HepG2 (cell line): ENCODE data around the gene PCNA. TPM values are rescaled to one million over a fixed set of nuclear protein-coding genes. Genes with fewer than 3 reads are reported as not detected.
A peak's percentile ranks its signal among the peaks of the same experiment; 100 is the strongest.

Experiments
- ATAC-seq: fragments of 200-7000 bp; cut with Tn5 transposase; 3 replicates; pipeline ENCODE4 v1.9.1; 2020; ENCODE audit warnings: mild to moderate bottlenecking, moderate library complexity
- BruUV-seq: library from RNA; stranded (reverse); fragments of 400-500 nt; replicated peaks from 2 replicates; lab custom pipeline; 2021; lab: Mats Ljungman, UMichigan
- CTCF ChIA-PET: fragments of 300-600 bp; formaldehyde crosslinking; extraction: SDS; loops from one replicate; lab custom pipeline; 2021; ENCODE audit warnings: low total read pairs, inconsistent platforms, low intra/inter-chr PET ratio; lab: Yijun Ruan, JAX
- POLR2A ChIA-PET: fragments of 350-600 bp; sonication (Branson Sonifier 250); formaldehyde crosslinking; loops from one replicate; lab custom pipeline; 2020; ENCODE audit warnings: antibody characterized with exemption, inconsistent platforms; lab: Yijun Ruan, JAX
- DNase-seq: peaks from one replicate; pipeline ENCODE4 v3.0.0-alpha.2; 2015; ENCODE audit warnings: low spot score
- FAIRE-seq: peaks from 3 replicates; lab custom pipeline; 2011; peaks lifted over from hg19 to GRCh38; lab: Jason Lieb, UNC
- H2AFZ ChIP-seq: one replicate; pipeline ENCODE4 v1.6.1; 2011; ENCODE audit warnings: low read length, inconsistent platforms
- H3K27ac ChIP-seq: fragments of 300-600 bp; 3 replicates; pipeline ENCODE4 v1.8.0; 2011; ENCODE audit warnings: mixed run types, mild to moderate bottlenecking, mixed read lengths, low read length, inconsistent platforms; ENCODE audit not compliant: insufficient read depth; ENCODE audit errors: extremely low read length
- H3K27me3 ChIP-seq, 2 experiments: fragments of 200-600 bp in 1 of 2; 2 replicates in 1 of 2; 3 replicates in 1 of 2; pipeline versions ENCODE4 v1.6.0 to v1.8.0; 2011; ENCODE audit warnings: low read length in 2 of 2, mild to moderate bottlenecking in 2 of 2, moderate library complexity in 2 of 2, inconsistent platforms in 1 of 2; ENCODE audit not compliant: insufficient read depth in 2 of 2, control insufficient read depth in 1 of 2
- H3K36me3 ChIP-seq, 2 experiments: fragments of 200-600 bp in 1 of 2; replicated peaks in 1 of 2; 2 replicates in 1 of 2; 3 replicates in 1 of 2; pipeline versions ENCODE4 v1.5.1 to v1.8.0; 2011; ENCODE audit warnings: low read length in 2 of 2, inconsistent platforms in 1 of 2; ENCODE audit not compliant: insufficient read depth in 2 of 2, control insufficient read depth in 1 of 2
- H3K4me1 ChIP-seq: 2 replicates; pipeline ENCODE4 v1.5.1; 2012; ENCODE audit warnings: low read length, inconsistent platforms; ENCODE audit not compliant: insufficient read depth
- H3K4me2 ChIP-seq: 2 replicates; pipeline ENCODE4 v1.6.0; 2011; ENCODE audit warnings: low read depth, low read length, inconsistent platforms
- H3K4me3 ChIP-seq, 3 experiments: fragments of 200-600 bp in 1 of 3; sonication (generic), shearing (Covaris generic) in 1 of 3; replicated peaks in 1 of 3; 2 replicates each; pipeline ENCODE4 v1.5.1; 2011 to 2016; ENCODE audit warnings: low read length in 3 of 3, inconsistent platforms in 2 of 3, low read depth in 2 of 3, mild to moderate bottlenecking in 2 of 3, control low read depth in 1 of 3, mixed read lengths in 1 of 3; ENCODE audit not compliant: insufficient read depth in 1 of 3
- H3K79me2 ChIP-seq: one replicate; pipeline ENCODE4 v1.6.1; 2011; ENCODE audit warnings: low read length, inconsistent platforms; ENCODE audit not compliant: insufficient read depth
- H3K9ac ChIP-seq: 2 replicates; pipeline ENCODE4 v1.6.0; 2011; ENCODE audit warnings: mild to moderate bottlenecking, low read depth, low read length, inconsistent platforms; ENCODE audit not compliant: insufficient read depth
- H3K9me3 ChIP-seq: 2 replicates; pipeline ENCODE4 v1.5.1; 2012; ENCODE audit warnings: mild to moderate bottlenecking, low read length
- H4K20me1 ChIP-seq: 2 replicates; pipeline ENCODE4 v1.6.0; 2011; ENCODE audit warnings: inconsistent platforms, mild to moderate bottlenecking, low read length, moderate library complexity; ENCODE audit not compliant: insufficient read depth
- CREM ChIP-seq, 2 experiments: sonication (generic) in 1 of 2; formaldehyde crosslinking in 1 of 2; IDR thresholded peaks; 2 replicates each; pipeline versions ENCODE4 v1.4.0 to v1.6.1; 2016 to 2020; ENCODE audit warnings: antibody characterized with exemption in 1 of 2, mild to moderate bottlenecking in 1 of 2, missing genetic modification reagents in 1 of 2
- GABPA ChIP-seq, 2 experiments: IDR thresholded peaks; 2 replicates each; pipeline ENCODE4 v1.6.1; 2011 to 2016; ENCODE audit warnings: low read depth in 2 of 2, low read length in 1 of 2, missing biosample characterization in 1 of 2, missing genetic modification characterization in 1 of 2
- KAT8 ChIP-seq: IDR thresholded peaks from 2 replicates; pipeline ENCODE4 v1.6.1; 2016; ENCODE audit warnings: missing genetic modification reagents, missing compliant biosample characterization
- KDM4B ChIP-seq: sonication (generic); formaldehyde crosslinking; IDR thresholded peaks from 2 replicates; pipeline ENCODE4 v1.4.0; 2020; ENCODE audit warnings: missing genetic modification reagents
- NR2F2 ChIP-seq: IDR thresholded peaks from 2 replicates; pipeline ENCODE4 v1.6.1; 2012; ENCODE audit warnings: low read depth, inconsistent platforms, borderline replicate concordance
- POLR2A ChIP-seq, 2 experiments: IDR thresholded peaks; 2 replicates each; pipeline ENCODE4 v1.6.1; 2011; ENCODE audit warnings: low read depth in 2 of 2, low read length in 2 of 2, mild to moderate bottlenecking in 1 of 2, moderate library complexity in 1 of 2; ENCODE audit not compliant: insufficient read depth in 1 of 2
- RBM22 ChIP-seq: fragments of 200-400 bp; formaldehyde crosslinking; optimal IDR thresholded peaks from 2 replicates; pipeline ENCODE3; 2017; ENCODE audit warnings: mild to moderate bottlenecking, low read length, moderate library complexity
- ZNF556 ChIP-seq: sonication (generic); formaldehyde crosslinking; IDR thresholded peaks from 2 replicates; pipeline ENCODE4 v1.4.0; 2020; ENCODE audit warnings: mild to moderate bottlenecking, missing genetic modification reagents, borderline replicate concordance
- ZNF75D ChIP-seq: sonication (generic); formaldehyde crosslinking; IDR thresholded peaks from 2 replicates; pipeline ENCODE4 v1.8.1; 2023; ENCODE audit warnings: missing genetic modification reagents, mild to moderate bottlenecking, borderline replicate concordance
- ZNF777 ChIP-seq: sonication (generic); formaldehyde crosslinking; IDR thresholded peaks from 2 replicates; pipeline ENCODE4 v1.4.0; 2020; ENCODE audit warnings: missing genetic modification reagents
- ZNF792 ChIP-seq: IDR thresholded peaks from 2 replicates; pipeline ENCODE4 v1.6.1; 2016
- ZSCAN20 ChIP-seq: sonication (generic); formaldehyde crosslinking; IDR thresholded peaks from 2 replicates; pipeline ENCODE4 v1.4.0; 2020; ENCODE audit warnings: missing genetic modification reagents, mild to moderate bottlenecking, borderline replicate concordance
- WGBS: methylation state at CpG from one replicate; pipeline ENCODE4 v1.1.6; 2017; ENCODE audit warnings: low lambda C conversion rate; 5-methylcytosine and 5-hydroxymethylcytosine counted together
- in situ Hi-C: cut with HindIII; loops from 2 replicates; pipeline ENCODE4 v1.10.0; 2017; ENCODE audit warnings: low pct_unique_long_range_greater_than_20kb; ENCODE audit not compliant: extremely low pct_ligation_motif_present
- intact Hi-C: fragments of 100-400 bp; cut with micrococcal nuclease; formaldehyde crosslinking; loops from one replicate; pipeline ENCODE4 v1.10.0; 2022; ENCODE audit not compliant: unreplicated experiment
- polyA plus RNA-seq, 8 experiments: library from polyadenylated mRNA; depleted of rRNA in 3 of 8; stranded (reverse) in 7 of 8; unstranded in 1 of 8; fragments of >200 nt; fragmentation: Illumina TruSeq in 4 of 8; extraction: Trizol in 4 of 8; gene quantifications; 2 replicates each; pipeline versions ENCODE4 v1.2.1 to v1.2.3, GENCODE V29; 2011 to 2016; ENCODE audit warnings: low read depth in 4 of 8, missing spikeins in 1 of 8, mixed read lengths in 1 of 8; ENCODE audit not compliant: insufficient read depth in 1 of 8
- total RNA-seq, 5 experiments: library from RNA; depleted of rRNA; stranded (reverse); fragments of >200 nt; fragmentation: Illumina TruSeq; extraction: Trizol; gene quantifications; 2 replicates each; pipeline ENCODE4 v1.2.3, GENCODE V29; 2016; ENCODE audit warnings: low read depth in 1 of 5
- TF ChIP-seq, protein P1 (sequence below): sonication (generic); formaldehyde crosslinking; IDR thresholded peaks from 2 replicates; pipeline ENCODE4 v1.4.0; 2020; ENCODE audit warnings: missing genetic modification reagents, borderline replicate concordance
- TF ChIP-seq, protein P2 (sequence below): sonication (generic); formaldehyde crosslinking; IDR thresholded peaks from 2 replicates; pipeline ENCODE4 v1.8.0; 2022; ENCODE audit warnings: mild to moderate bottlenecking, missing genetic modification reagents, moderate library complexity
- TF ChIP-seq, protein P3 (sequence below): sonication (generic); formaldehyde crosslinking; IDR thresholded peaks from 2 replicates; pipeline ENCODE4 v1.5.0; 2020; ENCODE audit warnings: missing genetic modification reagents, mild to moderate bottlenecking, borderline replicate concordance

The PCNA gene
- total and polyA plus RNA-seq, 2 of the 13 experiments (the other 11 are each of a cell fraction or from before 2014, with no cell fraction given): 229 to 655 TPM

DNA sequence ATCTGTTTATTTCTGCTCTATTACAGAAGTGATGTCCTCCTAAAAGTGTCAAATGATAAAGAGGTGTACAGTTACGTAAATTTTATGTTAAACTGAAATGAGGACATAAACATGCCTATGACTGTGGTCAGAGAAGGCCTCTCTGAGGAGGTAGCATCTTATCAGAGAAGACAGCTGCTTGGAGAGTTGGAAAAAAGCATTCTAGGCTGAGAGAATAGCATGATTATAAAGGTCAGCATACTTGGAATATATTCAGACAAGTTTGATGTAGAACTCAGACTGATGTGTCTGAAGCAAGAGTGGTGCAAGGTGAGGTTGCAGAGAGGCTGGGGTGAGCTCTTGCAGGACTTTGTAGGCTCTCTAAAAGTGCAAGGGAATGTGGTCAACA lies 3.1 kb upstream of the PCNA start (continued):
- TF ChIP-seq ZNF556 (CRISPR knock-in tag): no peak
- no peak for TF ChIP-seq ZNF75D (CRISPR knock-in tag)

DNA sequence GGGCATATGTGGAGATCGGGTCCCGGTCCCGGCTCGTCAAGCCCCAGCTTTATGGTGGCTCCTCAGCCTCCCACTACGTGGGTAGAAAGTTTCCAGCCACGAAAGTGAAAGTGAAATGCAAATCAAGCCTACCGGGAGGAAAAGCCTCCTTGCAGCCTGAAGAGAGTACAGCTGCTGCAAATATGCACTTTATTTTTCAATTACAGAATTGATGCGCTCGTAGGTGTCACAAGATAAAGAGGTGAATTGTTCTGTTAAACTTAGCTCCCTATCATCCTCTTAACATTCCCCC lies 373 bp upstream of the PCNA start:
- Histone ChIP-seq H2AFZ (peak overlapping the region; percentile 31), H3K79me2 (peaks cover 41% of the 10 kb centered on the region), H3K4me3 (peak overlapping the region; percentile 82 to 92 (median 83)), H4K20me1 (peaks cover 19% of the 10 kb centered on the region), H3K9me3 (no peaks in the 10 kb centered on the region), H3K27me3 (no peaks in the 10 kb centered on the region; a peak in 1 of 5 replicates), H3K4me1 (peaks cover 49% of the 10 kb centered on the region), H3K36me3 (peaks cover 6 to 34% of the 10 kb centered on the region in 2 experiments), H3K9ac (peak overlapping the region; percentile 85), H3K27ac (peak overlapping the region; percentile 86), H3K4me2 (peak overlapping the region; percentile 98)
- BruUV-seq: no TSS peak
- in situ Hi-C loops (no loop called here), intact Hi-C loops (loop anchor here (1.0 kb wide), 1 partner anchor 30 kb away; no protein-coding TSS in a partner anchor)
- ChIA-PET CTCF (interaction anchor here (1.6 kb wide), 1 partner anchor 72 kb away, joined by 5 read pairs; no protein-coding TSS in a partner anchor), POLR2A (interaction anchor here (0.6 to 3.0 kb wide), 27 partner anchors 9 to 431 kb away, joined by 3 to 17 read pairs (median 5); no protein-coding TSS in a partner anchor)
- WGBS: 1% methylated on average over 9 of the region's 9 CpGs
- no peak for DNase-seq
- FAIRE-seq: no peak
- no peak for ATAC-seq
- TF ChIP-seq NR2F2 (peak; percentile 79; the same call in 1 of the 2 replicates), POLR2A (IDR thresholded peaks at IDR 0.05; ENCODE audit: insufficient read depth in 1 of 2, low read depth in 2 of 2, low read length in 2 of 2) (peak in 1 of 2 experiments; percentile 96; a peak in 2 of 4 replicates), ZNF777 (CRISPR knock-in tag) (peak; percentile 41; the same call in 1 of the 2 replicates), RBM22 (peak; percentile 42), CREM (IDR thresholded peaks at IDR 0.05) (peak; percentile 33; the same call in 1 of the 2 replicates), CREM (CRISPR knock-in tag; IDR thresholded peaks at IDR 0.05) (no peak), KAT8 (CRISPR knock-in tag) (peak; percentile 85; the same call in 1 of the 2 replicates), ZSCAN20 (CRISPR knock-in tag) (no peak), ZNF792 (CRISPR knock-in tag) (peak; percentile 57; the same call in 1 of the 2 replicates), KDM4B (CRISPR knock-in tag) (0 out of 2 replicates have a peak, but pooled peaks have one; percentile 6), GABPA (IDR thresholded peaks at IDR 0.05; ENCODE audit: low read depth, low read length) (no peak), GABPA (CRISPR knock-in tag; IDR thresholded peaks at IDR 0.05; ENCODE audit: low read depth) (no peak; the same call in 1 of the 2 replicates)
- TF ChIP-seq, protein P1, sequence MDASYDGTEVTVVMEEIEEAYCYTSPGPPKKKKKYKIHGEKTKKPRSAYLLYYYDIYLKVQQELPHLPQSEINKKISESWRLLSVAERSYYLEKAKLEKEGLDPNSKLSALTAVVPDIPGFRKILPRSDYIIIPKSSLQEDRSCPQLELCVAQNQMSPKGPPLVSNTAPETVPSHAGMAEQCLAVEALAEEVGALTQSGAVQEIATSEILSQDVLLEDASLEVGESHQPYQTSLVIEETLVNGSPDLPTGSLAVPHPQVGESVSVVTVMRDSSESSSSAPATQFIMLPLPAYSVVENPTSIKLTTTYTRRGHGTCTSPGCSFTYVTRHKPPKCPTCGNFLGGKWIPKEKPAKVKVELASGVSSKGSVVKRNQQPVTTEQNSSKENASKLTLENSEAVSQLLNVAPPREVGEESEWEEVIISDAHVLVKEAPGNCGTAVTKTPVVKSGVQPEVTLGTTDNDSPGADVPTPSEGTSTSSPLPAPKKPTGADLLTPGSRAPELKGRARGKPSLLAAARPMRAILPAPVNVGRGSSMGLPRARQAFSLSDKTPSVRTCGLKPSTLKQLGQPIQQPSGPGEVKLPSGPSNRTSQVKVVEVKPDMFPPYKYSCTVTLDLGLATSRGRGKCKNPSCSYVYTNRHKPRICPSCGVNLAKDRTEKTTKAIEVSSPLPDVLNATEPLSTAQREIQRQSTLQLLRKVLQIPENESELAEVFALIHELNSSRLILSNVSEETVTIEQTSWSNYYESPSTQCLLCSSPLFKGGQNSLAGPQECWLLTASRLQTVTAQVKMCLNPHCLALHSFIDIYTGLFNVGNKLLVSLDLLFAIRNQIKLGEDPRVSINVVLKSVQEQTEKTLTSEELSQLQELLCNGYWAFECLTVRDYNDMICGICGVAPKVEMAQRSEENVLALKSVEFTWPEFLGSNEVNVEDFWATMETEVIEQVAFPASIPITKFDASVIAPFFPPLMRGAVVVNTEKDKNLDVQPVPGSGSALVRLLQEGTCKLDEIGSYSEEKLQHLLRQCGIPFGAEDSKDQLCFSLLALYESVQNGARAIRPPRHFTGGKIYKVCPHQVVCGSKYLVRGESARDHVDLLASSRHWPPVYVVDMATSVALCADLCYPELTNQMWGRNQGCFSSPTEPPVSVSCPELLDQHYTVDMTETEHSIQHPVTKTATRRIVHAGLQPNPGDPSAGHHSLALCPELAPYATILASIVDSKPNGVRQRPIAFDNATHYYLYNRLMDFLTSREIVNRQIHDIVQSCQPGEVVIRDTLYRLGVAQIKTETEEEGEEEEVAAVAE (CRISPR knock-in tag): 0 out of 2 replicates have a peak, but pooled peaks have one; percentile 39
- TF ChIP-seq, protein P2, sequence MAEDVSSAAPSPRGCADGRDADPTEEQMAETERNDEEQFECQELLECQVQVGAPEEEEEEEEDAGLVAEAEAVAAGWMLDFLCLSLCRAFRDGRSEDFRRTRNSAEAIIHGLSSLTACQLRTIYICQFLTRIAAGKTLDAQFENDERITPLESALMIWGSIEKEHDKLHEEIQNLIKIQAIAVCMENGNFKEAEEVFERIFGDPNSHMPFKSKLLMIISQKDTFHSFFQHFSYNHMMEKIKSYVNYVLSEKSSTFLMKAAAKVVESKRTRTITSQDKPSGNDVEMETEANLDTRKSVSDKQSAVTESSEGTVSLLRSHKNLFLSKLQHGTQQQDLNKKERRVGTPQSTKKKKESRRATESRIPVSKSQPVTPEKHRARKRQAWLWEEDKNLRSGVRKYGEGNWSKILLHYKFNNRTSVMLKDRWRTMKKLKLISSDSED (CRISPR knock-in tag): no peak
- TF ChIP-seq, protein P3, sequence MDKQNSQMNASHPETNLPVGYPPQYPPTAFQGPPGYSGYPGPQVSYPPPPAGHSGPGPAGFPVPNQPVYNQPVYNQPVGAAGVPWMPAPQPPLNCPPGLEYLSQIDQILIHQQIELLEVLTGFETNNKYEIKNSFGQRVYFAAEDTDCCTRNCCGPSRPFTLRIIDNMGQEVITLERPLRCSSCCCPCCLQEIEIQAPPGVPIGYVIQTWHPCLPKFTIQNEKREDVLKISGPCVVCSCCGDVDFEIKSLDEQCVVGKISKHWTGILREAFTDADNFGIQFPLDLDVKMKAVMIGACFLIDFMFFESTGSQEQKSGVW (CRISPR knock-in tag): no peak
